K562 (cell line): ENCODE results near the gene MARCKSL1. TPM values are rescaled to one million over a fixed set of nuclear protein-coding genes. Genes with fewer than 3 reads are reported as not detected.
A peak's percentile ranks its signal among the peaks of the same experiment; 100 is the strongest.

Source experiments
- ATF2 ChIP-seq: sonication (generic); formaldehyde crosslinking; IDR thresholded peaks from 2 replicates; pipeline ENCODE4 v1.8.1; 2022; ENCODE audit warnings: missing genetic modification reagents
- NCOR1 ChIP-seq: fragments of 450-650 bp; IDR thresholded peaks from 2 replicates; pipeline ENCODE4 v1.6.1; 2016; ENCODE audit warnings: mild to moderate bottlenecking, moderate library complexity
- NELFE ChIP-seq: IDR thresholded peaks from 2 replicates; pipeline ENCODE4 v1.6.1; 2011; ENCODE audit warnings: mild to moderate bottlenecking; ENCODE audit not compliant: insufficient read depth, insufficient read length
- PTBP1 ChIP-seq: fragments of 200-400 bp; formaldehyde crosslinking; IDR thresholded peaks from 2 replicates; pipeline ENCODE4 v1.6.1; 2017; ENCODE audit warnings: low read depth, low read length
- RAD21 ChIP-seq, 2 experiments: fragments of 250-450 bp in 1 of 2; fragments of 450-650 bp in 1 of 2; sonication (Bioruptor Pico) in 1 of 2; formaldehyde crosslinking in 1 of 2; IDR thresholded peaks in 1 of 2; conservative IDR thresholded peaks in 1 of 2; 2 replicates each; pipeline versions ENCODE4 v1.4.0 to v1.8.0; 2020 to 2022; ENCODE audit warnings: mild to moderate bottlenecking in 2 of 2, moderate library complexity in 1 of 2
- RBM25 ChIP-seq: fragments of 200-400 bp; formaldehyde crosslinking; IDR thresholded peaks from 2 replicates; pipeline ENCODE4 v1.6.1; 2018; ENCODE audit warnings: low read length, low read depth, moderate library complexity; ENCODE audit not compliant: severe bottlenecking
- SIRT6 ChIP-seq: IDR thresholded peaks from one replicate; pipeline ENCODE4 v1.6.1; 2012; ENCODE audit warnings: low read depth, mild to moderate bottlenecking, control low read depth, inconsistent platforms, low read length, moderate library complexity
- SLC30A9 ChIP-seq: fragments of 250-450 bp; sonication (Bioruptor Pico); IDR thresholded peaks from 2 replicates; pipeline ENCODE4 v1.8.0; 2022; ENCODE audit warnings: mild to moderate bottlenecking, moderate library complexity
- SREBF1 ChIP-seq: fragments of 150-350 bp; IDR thresholded peaks from 2 replicates; pipeline ENCODE4 v1.6.1; 2014; ENCODE audit warnings: antibody characterized with exemption, low read depth, low read length, borderline replicate concordance
- ZBTB2 ChIP-seq: fragments of 450-650 bp; IDR thresholded peaks from 2 replicates; pipeline ENCODE4 v1.6.1; 2016; ENCODE audit warnings: antibody characterized with exemption
- ZKSCAN1 ChIP-seq: fragments of 150-350 bp; IDR thresholded peaks from 2 replicates; pipeline ENCODE4 v1.6.1; 2016; ENCODE audit warnings: low read depth, low read length
- ZNF23 ChIP-seq: fragments of 250-450 bp; sonication (Bioruptor Pico); IDR thresholded peaks from 2 replicates; pipeline ENCODE4 v1.4.0; 2020; ENCODE audit warnings: mild to moderate bottlenecking
- ZNF384 ChIP-seq: IDR thresholded peaks from 2 replicates; pipeline ENCODE4 v1.6.1; 2012; ENCODE audit warnings: low read depth, low read length, improper control_type of control experiment
- polyA plus RNA-seq, 8 experiments: library from polyadenylated mRNA; depleted of rRNA in 4 of 8; stranded (reverse) in 5 of 8; unstranded in 3 of 8; fragments of >200 nt; fragmentation: Nextera tagmentation in 2 of 8; fragmentation: Illumina TruSeq in 1 of 8; extraction: Ambion mirVana in 2 of 8; extraction: Trizol in 1 of 8; gene quantifications; 2 replicates each; pipeline versions ENCODE4 v1.2.1 to v1.2.3, GENCODE V29; 2011 to 2014; ENCODE audit warnings: inconsistent platforms in 1 of 8, missing spikeins in 1 of 8
- total RNA-seq, 7 experiments: library from RNA; depleted of rRNA in 6 of 7; stranded (reverse); fragments of >200 nt in 6 of 7; fragmentation: Illumina TruSeq in 2 of 7; extraction: Trizol in 2 of 7; gene quantifications; 2 replicates each; pipeline versions ENCODE4 v1.2.1 to v1.2.3, GENCODE V29; 2011 to 2021; ENCODE audit warnings: low replicate concordance in 1 of 7
- TF ChIP-seq, protein P1 (sequence below): fragments of 450-650 bp; formaldehyde crosslinking; IDR thresholded peaks from 2 replicates; pipeline ENCODE4 v1.4.0; 2020; ENCODE audit warnings: mild to moderate bottlenecking, mixed read lengths
- TF ChIP-seq, protein P2 (sequence below), 3 experiments: fragments of 200-800 bp in 1 of 3; sonication (Bioruptor generic) in 1 of 3; sonication (generic) in 1 of 3; formaldehyde crosslinking in 1 of 3; IDR thresholded peaks; 2 replicates each; pipeline versions ENCODE4 v1.6.1 to v1.8.0; 2016 to 2022; ENCODE audit warnings: mild to moderate bottlenecking in 2 of 3, missing compliant biosample characterization in 2 of 3, missing genetic modification characterization in 2 of 3, missing genetic modification reagents in 1 of 3

MARCKSL1 gene
- total and polyA plus RNA-seq, 9 of the 15 experiments (the other 6 are each of a cell fraction or from before 2014, with no cell fraction given): 14.7 to 325 (median 155) TPM

DNA sequence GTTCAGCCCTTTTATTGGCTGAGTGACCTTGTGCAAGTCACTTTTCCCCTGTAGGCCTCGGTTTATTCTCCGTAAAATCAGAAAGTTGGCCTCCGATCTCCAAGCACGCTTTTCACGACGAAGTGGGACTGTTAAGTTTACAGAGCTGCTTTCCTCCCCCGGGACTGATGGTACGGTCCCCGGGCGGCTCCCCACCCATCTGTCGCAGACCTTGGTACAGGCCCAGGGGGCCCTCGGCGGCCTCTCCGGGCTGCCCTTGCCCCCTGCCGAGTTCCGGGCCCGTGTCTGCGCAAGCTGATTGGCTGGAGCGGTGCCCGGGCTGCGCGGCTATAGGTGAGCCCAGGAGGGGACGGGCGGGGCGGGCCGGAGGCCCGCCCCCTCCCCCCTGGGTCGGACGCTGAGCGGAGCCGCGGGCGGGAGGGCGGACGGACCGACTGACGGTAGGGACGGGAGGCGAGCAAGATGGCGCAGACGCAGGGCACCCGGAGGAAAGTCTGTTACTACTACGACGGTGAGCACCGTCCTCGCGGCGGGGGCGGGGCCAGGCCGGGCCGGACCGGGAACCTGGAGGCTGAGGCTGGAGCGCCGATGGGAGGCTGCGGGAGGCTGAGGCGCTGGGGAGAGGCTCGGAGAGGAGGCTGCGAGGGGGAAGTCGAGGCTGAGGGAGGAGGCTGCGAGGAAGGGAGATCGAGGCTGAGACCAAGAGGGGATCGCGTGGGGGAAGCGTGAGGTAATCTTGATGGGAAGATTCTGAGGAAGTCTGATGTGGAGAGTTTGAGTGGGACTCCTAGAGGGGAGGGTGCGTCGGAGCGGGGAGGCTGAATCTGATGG lies 44.1 kb downstream of the MARCKSL1 start, which contains the start of gene HDAC1 (continued):
- TF ChIP-seq ZBTB2 (peak; percentile 83), SLC30A9 (CRISPR knock-in tag) (no peak), RBM25 (peak; percentile 99), SREBF1 (peak; percentile 93), ZKSCAN1 (no peak), SIRT6 (no peak), ATF2 (CRISPR knock-in tag) (no peak; the same call in 1 of the 2 replicates), NCOR1 (peak; percentile 26; the same call in 1 of the 2 replicates), PTBP1 (peak; percentile 91; the same call in 1 of the 2 replicates), ZNF23 (no peak), ZNF384 (no peak), RAD21 (CRISPR knock-in tag; conservative IDR thresholded peaks at IDR 0.05 in 1 of 2, IDR thresholded peaks at IDR 0.05 in 1 of 2) (no peak), NELFE (no peak)
- TF ChIP-seq, protein P1, sequence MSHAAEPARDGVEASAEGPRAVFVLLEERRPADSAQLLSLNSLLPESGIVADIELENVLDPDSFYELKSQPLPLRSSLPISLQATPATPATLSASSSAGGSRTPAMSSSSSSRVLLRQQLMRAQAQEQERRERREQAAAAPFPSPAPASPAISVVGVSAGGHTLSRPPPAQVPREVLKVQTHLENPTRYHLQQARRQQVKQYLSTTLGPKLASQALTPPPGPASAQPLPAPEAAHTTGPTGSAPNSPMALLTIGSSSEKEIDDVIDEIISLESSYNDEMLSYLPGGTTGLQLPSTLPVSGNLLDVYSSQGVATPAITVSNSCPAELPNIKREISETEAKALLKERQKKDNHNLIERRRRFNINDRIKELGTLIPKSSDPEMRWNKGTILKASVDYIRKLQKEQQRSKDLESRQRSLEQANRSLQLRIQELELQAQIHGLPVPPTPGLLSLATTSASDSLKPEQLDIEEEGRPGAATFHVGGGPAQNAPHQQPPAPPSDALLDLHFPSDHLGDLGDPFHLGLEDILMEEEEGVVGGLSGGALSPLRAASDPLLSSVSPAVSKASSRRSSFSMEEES (CRISPR knock-in tag): no peak
- TF ChIP-seq, protein P2, sequence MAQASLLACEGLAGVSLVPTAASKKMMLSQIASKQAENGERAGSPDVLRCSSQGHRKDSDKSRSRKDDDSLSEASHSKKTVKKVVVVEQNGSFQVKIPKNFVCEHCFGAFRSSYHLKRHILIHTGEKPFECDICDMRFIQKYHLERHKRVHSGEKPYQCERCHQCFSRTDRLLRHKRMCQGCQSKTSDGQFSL (CRISPR knock-in tag; IDR thresholded peaks at IDR 0.05): peak; percentile 86
- TF ChIP-seq, protein P2 (tag; IDR thresholded peaks at IDR 0.05): no peak
